Kidney epithelial cell (primary cell): ENCODE measurements around the gene TP53INP2. TPM values are rescaled to one million over a fixed set of nuclear protein-coding genes. Genes with fewer than 3 reads are reported as not detected.

Experiments
- DNase-seq: peaks from one replicate; pipeline ENCODE4 v3.0.0-alpha.2; 2010; ENCODE audit warnings: low read depth
- H3K27me3 ChIP-seq: 2 replicates; pipeline ENCODE4 v1.6.0; 2011; ENCODE audit warnings: low read length; ENCODE audit not compliant: control insufficient read depth, insufficient read depth
- H3K36me3 ChIP-seq: 2 replicates; pipeline ENCODE4 v1.5.1; 2011; ENCODE audit warnings: low read length; ENCODE audit not compliant: control insufficient read depth, insufficient read depth
- H3K4me3 ChIP-seq: 2 replicates; pipeline ENCODE4 v1.5.1; 2011; ENCODE audit warnings: low read depth, mild to moderate bottlenecking, control low read depth, low read length
- total RNA-seq: library from RNA; depleted of rRNA; stranded (reverse); fragments of >200 nt; gene quantifications from 2 replicates; pipeline ENCODE4 v1.2.3, GENCODE V29; 2015
- TF ChIP-seq, protein P1 (sequence below): IDR thresholded peaks from 2 replicates; pipeline ENCODE4 v1.5.1; 2011; ENCODE audit warnings: mild to moderate bottlenecking, moderate library complexity, low read length, control low read depth, inconsistent platforms; ENCODE audit not compliant: insufficient read depth, poor library complexity, severe bottlenecking

TP53INP2 gene
- total RNA-seq, 1 donor from 2014 or later = 15.0 TPM

DNA sequence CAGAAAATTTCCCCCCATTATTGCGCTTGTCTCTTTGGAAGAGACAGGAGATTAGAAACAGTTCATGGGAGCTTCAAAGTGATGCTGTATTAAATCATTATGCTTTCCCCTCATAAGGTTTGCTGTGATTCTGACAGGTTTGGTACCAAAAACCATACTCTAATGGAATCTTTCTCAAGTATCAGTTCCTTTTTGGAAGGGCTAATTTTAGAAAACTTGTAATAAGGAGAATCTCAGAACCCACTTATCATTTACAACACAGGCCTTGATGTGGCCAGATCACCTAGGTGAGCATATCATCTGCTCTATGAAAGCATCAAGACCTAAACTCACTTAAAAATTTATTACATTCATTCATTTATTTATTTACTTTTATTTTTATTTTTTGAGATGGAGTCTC lies 51.2 kb downstream of the TP53INP2 start:
- TF ChIP-seq, protein P1, sequence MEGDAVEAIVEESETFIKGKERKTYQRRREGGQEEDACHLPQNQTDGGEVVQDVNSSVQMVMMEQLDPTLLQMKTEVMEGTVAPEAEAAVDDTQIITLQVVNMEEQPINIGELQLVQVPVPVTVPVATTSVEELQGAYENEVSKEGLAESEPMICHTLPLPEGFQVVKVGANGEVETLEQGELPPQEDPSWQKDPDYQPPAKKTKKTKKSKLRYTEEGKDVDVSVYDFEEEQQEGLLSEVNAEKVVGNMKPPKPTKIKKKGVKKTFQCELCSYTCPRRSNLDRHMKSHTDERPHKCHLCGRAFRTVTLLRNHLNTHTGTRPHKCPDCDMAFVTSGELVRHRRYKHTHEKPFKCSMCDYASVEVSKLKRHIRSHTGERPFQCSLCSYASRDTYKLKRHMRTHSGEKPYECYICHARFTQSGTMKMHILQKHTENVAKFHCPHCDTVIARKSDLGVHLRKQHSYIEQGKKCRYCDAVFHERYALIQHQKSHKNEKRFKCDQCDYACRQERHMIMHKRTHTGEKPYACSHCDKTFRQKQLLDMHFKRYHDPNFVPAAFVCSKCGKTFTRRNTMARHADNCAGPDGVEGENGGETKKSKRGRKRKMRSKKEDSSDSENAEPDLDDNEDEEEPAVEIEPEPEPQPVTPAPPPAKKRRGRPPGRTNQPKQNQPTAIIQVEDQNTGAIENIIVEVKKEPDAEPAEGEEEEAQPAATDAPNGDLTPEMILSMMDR = no peak
- Histone ChIP-seq H3K27me3 (no peaks in the 10 kb centered on the region), H3K4me3 (no peak overlapping the region), H3K36me3 (peaks cover 3% of the 10 kb centered on the region)
- no peak for DNase-seq

- no peak for DNase-seq
- TF ChIP-seq, protein P1 = no peak
- peaks cover 3% of the 10 kb centered on the region for H3K36me3 ChIP-seq
- H3K4me3 ChIP-seq = no peak overlapping the region
- H3K27me3 ChIP-seq = no peaks in the 10 kb centered on the region
Observed at GRCh38 chr20:34762031-34762555, 57.9 kb downstream of the TP53INP2 start.

Other genes with a start within 250 kb of the TP53INP2 start
- 143 TPM in 2 replicates for gene DYNLRB1, start 187.9 kb upstream of the TP53INP2 start, total RNA-seq
- 63.0 and 72.5 TPM in 2 replicates for gene MAP1LC3A, start 145.6 kb upstream of the TP53INP2 start, total RNA-seq
- gene PIGU, start 27.3 kb upstream of the TP53INP2 start, total RNA-seq = 20.7 and 26.1 TPM in 2 replicates
- gene NCOA6, start 121.3 kb downstream of the TP53INP2 start, total RNA-seq = 16.6 and 18.0 TPM in 2 replicates
- 8.4 and 12.5 TPM in 2 replicates for gene GGT7, start 168.5 kb downstream of the TP53INP2 start, total RNA-seq
- 29.2 and 33.1 TPM in 2 replicates for gene ACSS2, start 172.3 kb downstream of the TP53INP2 start, total RNA-seq